Suppressor macrophage treated with lipopolysaccharide for 4 hours (primary cell): ENCODE measurements around the gene MPHOSPH8.
"Not testable (repeated sequence)": the region's sequence is repeated elsewhere in the genome, so short reads cannot be mapped to it uniquely, and the experiment has no call there.

Experiments used
- DNase-seq: peaks from one replicate; pipeline ENCODE4 v3.0.0-alpha.2; 2020

MPHOSPH8 gene

DNA sequence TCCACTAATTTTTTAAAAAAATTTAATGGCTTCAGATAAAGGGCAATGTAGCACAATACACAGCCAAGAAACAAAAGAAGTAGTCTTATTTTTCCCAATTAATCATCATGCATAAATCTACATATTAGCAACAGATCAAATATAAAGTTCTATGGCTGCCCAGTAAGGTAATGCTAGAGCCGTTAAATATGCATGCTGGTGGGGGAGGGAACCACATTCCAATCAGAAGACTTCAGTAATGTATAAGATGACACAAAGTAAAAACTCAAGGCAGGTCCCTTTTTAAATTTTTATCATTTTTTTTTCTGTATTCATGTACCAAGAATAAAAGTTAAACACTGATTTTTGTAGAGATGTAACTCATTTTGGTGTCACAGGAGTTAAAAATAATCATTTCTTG is 62.0 kb downstream of the MPHOSPH8 start:
- no peak for DNase-seq

DNA sequence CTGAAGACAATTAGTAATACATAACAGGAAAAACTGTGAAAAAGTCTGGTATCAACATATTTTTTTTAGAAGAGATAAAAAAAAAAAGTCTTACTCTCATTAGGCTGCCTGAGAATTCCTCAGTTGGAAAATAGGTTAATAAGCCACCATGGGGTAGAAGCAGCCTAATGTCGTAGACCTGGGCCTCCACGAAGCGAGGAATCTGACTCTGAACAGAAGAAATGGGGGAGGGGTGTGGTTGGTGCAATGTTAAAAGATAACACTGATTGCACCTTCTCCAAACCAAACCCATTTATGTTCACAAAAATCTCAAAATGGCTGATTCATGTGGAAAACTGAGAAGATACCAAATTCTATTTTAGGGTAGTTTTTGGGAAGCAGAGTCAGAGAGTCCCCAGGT is 62.4 kb downstream of the MPHOSPH8 start:
- DNase-seq, result no peak

DNA sequence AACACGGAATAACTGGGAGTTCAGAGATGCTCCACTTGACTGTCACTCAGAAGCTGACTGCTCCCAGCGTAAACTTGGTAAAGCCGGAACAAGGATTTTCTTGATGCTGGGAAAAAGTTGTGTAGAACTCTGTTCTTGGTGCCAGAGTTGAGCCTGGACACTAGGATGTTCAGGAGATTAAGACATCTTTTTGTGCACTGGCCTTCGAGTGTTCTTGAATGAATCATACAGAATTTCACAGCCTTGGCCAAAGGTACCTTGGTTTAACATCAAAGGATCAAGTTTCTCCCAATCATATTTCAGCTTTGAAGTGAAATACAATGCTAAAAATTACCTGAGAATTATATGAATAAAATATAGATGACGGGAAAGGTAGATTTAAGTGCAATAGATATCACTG is 67.5 kb downstream of the MPHOSPH8 start:
- not testable (repeated sequence) for DNase-seq

DNA sequence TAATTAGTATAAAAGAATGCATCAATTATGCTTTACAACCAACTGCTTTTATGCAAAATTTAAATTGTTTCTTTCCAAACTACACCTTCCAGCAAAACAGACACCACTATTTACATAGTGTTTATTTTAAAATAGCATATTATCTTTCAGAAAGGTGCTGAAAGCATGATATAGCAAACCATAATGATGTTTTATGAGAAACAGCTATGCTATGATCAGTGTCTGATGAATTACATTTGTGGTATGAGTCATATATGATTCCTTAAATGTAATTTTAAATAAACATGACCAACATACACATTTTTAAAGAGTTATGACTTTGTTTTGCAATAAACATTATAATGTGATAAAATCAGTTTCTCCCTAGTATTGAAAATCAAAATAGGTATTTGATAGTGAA is 68.2 kb downstream of the MPHOSPH8 start:
- DNase-seq, result not testable (repeated sequence)

DNA sequence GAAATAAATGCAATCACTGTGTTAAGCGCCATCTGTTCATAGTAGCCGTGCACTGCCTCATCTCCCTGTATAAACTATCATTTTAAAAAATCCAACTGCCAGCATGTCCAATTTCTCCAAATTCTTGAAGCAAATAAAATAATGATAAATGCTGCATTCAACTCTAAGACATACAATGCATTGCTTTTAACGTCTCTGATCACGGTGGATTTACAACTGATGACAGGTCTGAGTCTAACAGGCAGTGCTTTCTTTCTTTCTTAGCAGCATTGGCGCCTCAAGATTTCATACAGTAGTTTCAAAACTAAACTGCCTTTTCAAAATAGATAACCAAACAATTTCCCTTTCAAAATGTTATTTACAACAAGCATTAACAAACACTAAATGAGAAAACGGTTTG is 70.8 kb downstream of the MPHOSPH8 start:
- not testable (repeated sequence) for DNase-seq

DNA sequence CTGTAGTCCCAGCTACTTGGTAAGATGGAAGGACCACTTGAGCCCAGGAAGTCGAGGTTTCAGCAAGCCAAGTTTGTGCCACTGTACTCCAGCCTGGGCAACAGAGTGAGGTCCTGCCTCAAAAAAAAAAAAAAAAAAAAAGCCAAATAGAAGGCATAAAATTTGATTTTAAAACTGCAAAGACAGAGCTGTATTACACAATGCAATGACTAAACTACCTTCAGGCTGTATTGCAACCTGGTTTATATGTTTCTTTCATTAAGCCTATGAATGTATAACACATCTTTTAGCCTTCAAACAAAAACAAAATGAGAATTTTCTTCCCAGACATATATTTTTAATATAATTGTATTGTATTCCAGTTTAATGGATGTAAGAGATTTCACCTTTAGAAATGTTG is 75.6 kb downstream of the MPHOSPH8 start:
- DNase-seq, result not testable (repeated sequence)

DNA sequence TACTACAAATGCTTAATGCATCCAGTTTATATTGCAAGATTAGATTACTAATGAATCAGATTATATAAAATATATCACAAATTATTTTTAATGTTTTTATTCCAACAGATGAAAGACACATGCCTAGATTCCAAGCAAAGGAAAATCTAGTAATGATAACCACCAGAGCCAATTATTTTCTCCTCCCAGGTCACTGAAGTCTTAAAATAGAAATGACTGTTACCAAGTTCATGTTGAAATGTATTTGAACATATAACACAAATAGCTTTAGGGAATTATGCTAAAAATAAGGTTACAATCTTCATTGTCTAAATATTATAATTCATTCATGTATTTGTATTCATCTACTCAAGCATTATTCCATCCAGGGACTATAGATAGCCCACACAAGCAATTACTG is 76.3 kb downstream of the MPHOSPH8 start:
- not testable (repeated sequence) for DNase-seq

DNA sequence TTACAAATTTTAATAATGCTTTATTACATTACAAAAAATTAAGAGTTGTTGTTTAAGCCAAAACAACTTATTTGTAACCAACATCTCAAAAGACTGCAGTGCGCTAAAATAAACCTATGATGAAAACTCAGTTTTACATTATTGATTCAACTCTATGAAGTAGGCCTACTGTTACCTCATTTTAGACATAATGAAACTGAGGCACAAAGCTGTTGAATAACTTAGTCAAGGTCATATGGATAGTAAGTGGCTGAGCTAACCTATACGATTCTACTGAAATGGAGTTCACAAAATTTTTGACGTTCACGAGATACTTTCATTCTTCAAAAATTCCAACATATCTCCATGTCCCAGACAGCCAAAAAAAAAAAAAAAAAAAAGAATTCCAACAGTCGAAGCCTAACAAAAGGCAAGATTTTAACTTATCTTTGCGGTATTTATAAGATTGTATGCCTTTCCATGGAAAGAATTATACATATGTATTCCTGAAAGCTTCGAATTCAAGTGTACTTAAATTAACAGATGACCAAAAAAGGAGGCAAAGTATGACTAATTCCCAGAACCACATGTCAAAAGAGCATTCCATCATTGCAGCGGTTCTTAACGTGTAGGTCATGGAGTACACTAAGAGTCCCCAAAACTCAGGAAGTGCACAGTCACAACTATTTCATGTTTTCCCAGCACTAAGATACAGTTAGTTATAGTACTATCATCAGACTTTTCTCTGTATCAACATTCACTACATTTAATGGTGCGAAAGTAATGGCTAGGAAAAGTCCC is 79.9 kb downstream of the MPHOSPH8 start:
- peak; percentile 71 for DNase-seq

DNA sequence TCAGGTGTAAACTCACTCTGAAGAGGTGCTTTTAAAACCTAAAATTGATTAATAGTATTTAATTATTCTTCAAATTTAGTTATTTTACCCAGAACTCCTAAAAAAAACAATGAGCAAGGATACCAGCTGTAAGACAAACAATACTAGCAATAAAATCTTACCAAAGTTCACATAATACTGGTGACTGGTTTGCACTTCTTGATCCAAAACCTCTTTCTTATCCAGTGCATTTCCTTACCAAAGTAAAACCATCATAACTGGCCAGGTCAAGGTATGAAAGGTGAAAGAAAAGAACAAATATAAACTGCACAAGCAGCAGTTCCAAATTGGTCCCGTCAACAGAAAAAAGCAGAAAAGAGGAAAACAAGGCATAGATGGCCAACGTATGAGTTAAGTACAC is 86.6 kb downstream of the MPHOSPH8 start:
- DNase-seq, result no peak
